Ishikawa (cell line): Measurements from ENCODE around the gene RB1.

Source experiments
- CEBPB ChIP-seq: IDR thresholded peaks from 2 replicates; pipeline ENCODE4 v1.6.1; 2012
- CREB1 ChIP-seq: IDR thresholded peaks from 2 replicates; pipeline ENCODE4 v1.6.1; 2012; ENCODE audit warnings: low read depth
- EGR1 ChIP-seq: IDR thresholded peaks from 2 replicates; pipeline ENCODE4 v1.6.1; 2012
- EP300 ChIP-seq: IDR thresholded peaks from 2 replicates; pipeline ENCODE4 v1.6.1; 2012; ENCODE audit warnings: borderline replicate concordance
- FOXM1 ChIP-seq: IDR thresholded peaks from 2 replicates; pipeline ENCODE4 v1.6.1; 2012; ENCODE audit warnings: low read depth, borderline replicate concordance
- MAX ChIP-seq: IDR thresholded peaks from 2 replicates; pipeline ENCODE4 v1.6.1; 2012
- NFIC ChIP-seq: IDR thresholded peaks from 2 replicates; pipeline ENCODE4 v1.6.1; 2012
- RAD21 ChIP-seq: IDR thresholded peaks from 2 replicates; pipeline ENCODE4 v1.6.1; 2012; ENCODE audit warnings: low read depth
- REST ChIP-seq: IDR thresholded peaks from 2 replicates; pipeline ENCODE4 v1.6.1; 2012; ENCODE audit warnings: low read depth, mild to moderate bottlenecking
- TAF1 ChIP-seq: IDR thresholded peaks from 2 replicates; pipeline ENCODE4 v1.6.1; 2012; ENCODE audit warnings: low read depth, mild to moderate bottlenecking
- TCF12 ChIP-seq: IDR thresholded peaks from 2 replicates; pipeline ENCODE4 v1.6.1; 2012; ENCODE audit warnings: low read depth
- TEAD4 ChIP-seq: IDR thresholded peaks from 2 replicates; pipeline ENCODE4 v1.6.1; 2012
- USF1 ChIP-seq: IDR thresholded peaks from 2 replicates; pipeline ENCODE4 v1.6.1; 2012
- YY1 ChIP-seq: IDR thresholded peaks from 2 replicates; pipeline ENCODE4 v1.6.1; 2012; ENCODE audit warnings: low read depth
- ZBTB7A ChIP-seq: IDR thresholded peaks from 2 replicates; pipeline ENCODE4 v1.6.1; 2012; ENCODE audit warnings: low read depth

Gene RB1

GRCh38 chr13:48485432-48485831 lies 181.9 kb downstream of the RB1 start:
- TF ChIP-seq TEAD4 (no peak), EGR1 (no peak), ZBTB7A (no peak), CREB1 (no peak)

- TF ChIP-seq EP300, result no peak
- no peak for TF ChIP-seq EGR1
- TF ChIP-seq REST, result no peak
- no peak for TF ChIP-seq NFIC
- no peak for TF ChIP-seq TAF1
These were observed 182.8 kb downstream of the RB1 start for GRCh38 chr13:48486362-48486761.

GRCh38 chr13:48486836-48487235 lies 183.3 kb downstream of the RB1 start:
- TF ChIP-seq USF1 (no peak), TAF1 (no peak), NFIC (no peak), MAX (no peak), TCF12 (no peak), RAD21 (no peak), FOXM1 (no peak), ZBTB7A (no peak), REST (no peak), CREB1 (no peak), CEBPB (no peak), YY1 (no peak), TEAD4 (no peak), EGR1 (no peak), EP300 (no peak)

- TF ChIP-seq RAD21 (no peak), USF1 (no peak), REST (no peak), TEAD4 (no peak), TAF1 (no peak), NFIC (no peak), TCF12 (no peak), CREB1 (no peak), YY1 (no peak), FOXM1 (no peak), ZBTB7A (no peak), EGR1 (no peak), EP300 (no peak), MAX (no peak)
These were observed 184.4 kb downstream of the RB1 start for GRCh38 chr13:48487968-48488367.

GRCh38 chr13:48488995-48489394 lies 185.4 kb downstream of the RB1 start:
- TF ChIP-seq TEAD4, result no peak
- no peak for TF ChIP-seq CREB1
- no peak for TF ChIP-seq REST
- no peak for TF ChIP-seq NFIC
- no peak for TF ChIP-seq RAD21
- no peak for TF ChIP-seq EP300
